CD8-positive, alpha-beta memory T cell (primary cell): Measurements from ENCODE around the gene KRT72. TPM values are rescaled to one million over a fixed set of nuclear protein-coding genes. Genes with fewer than 3 reads are reported as not detected.
A peak's percentile ranks its signal among the peaks of the same experiment; 100 is the strongest.

ENCODE experiments used
- CTCF ChIA-PET: fragments of 350-600 bp; sonication (Branson Sonifier 250); formaldehyde crosslinking; loops from one replicate; lab custom pipeline; 2021; ENCODE audit warnings: antibody characterized with exemption; lab: Charles Lee
- POLR2A ChIA-PET: fragments of 350-600 bp; sonication (Branson Sonifier 250); formaldehyde crosslinking; loops from one replicate; lab custom pipeline; 2021; ENCODE audit warnings: antibody characterized with exemption; lab: Charles Lee
- DNase-seq, 5 donors: peaks; one replicate each; pipeline versions ENCODE4 v3.0.0 to v3.0.0-alpha.2; 2020 to 2022; ENCODE audit warnings: mixed read lengths in 1 of 5
- H3K27ac ChIP-seq: one replicate; pipeline ENCODE4 v1.7.0; 2013; ENCODE audit warnings: low read depth, mild to moderate bottlenecking, low read length, moderate library complexity
- H3K27me3 ChIP-seq: 2 replicates; pipeline ENCODE4 v1.7.0; 2013; ENCODE audit warnings: low read length, mild to moderate bottlenecking; ENCODE audit not compliant: insufficient read depth, poor library complexity, severe bottlenecking
- H3K36me3 ChIP-seq: 2 replicates; pipeline ENCODE4 v1.7.0; 2013; ENCODE audit warnings: mild to moderate bottlenecking, low read length, moderate library complexity; ENCODE audit not compliant: insufficient read depth
- H3K4me1 ChIP-seq: 2 replicates; pipeline ENCODE4 v1.7.0; 2013; ENCODE audit warnings: mild to moderate bottlenecking, low read length, moderate library complexity; ENCODE audit not compliant: insufficient read depth
- H3K4me3 ChIP-seq: 2 replicates; pipeline ENCODE4 v1.7.0; 2013; ENCODE audit warnings: mild to moderate bottlenecking, low read length
- H3K9me3 ChIP-seq: 2 replicates; pipeline ENCODE4 v1.7.0; 2013; ENCODE audit warnings: mild to moderate bottlenecking, low read length
- H3K27ac Mint-ChIP-seq, 8 donors: one replicate each; pipeline ENCODE4 v1.8.0; 2020 to 2021; ENCODE audit warnings: mixed read lengths in 8 of 8, mild to moderate bottlenecking in 6 of 8, inconsistent platforms in 3 of 8, moderate library complexity in 3 of 8
- H3K27me3 Mint-ChIP-seq, 2 donors: one replicate each; pipeline ENCODE4 v1.8.0; 2020 to 2021; ENCODE audit warnings: mixed read lengths in 2 of 2, mild to moderate bottlenecking in 1 of 2, moderate library complexity in 1 of 2
- H3K36me3 Mint-ChIP-seq, 3 donors: one replicate each; pipeline ENCODE4 v1.8.0; 2020 to 2021; ENCODE audit warnings: mixed read lengths in 3 of 3, inconsistent platforms in 1 of 3, mild to moderate bottlenecking in 1 of 3
- H3K4me1 Mint-ChIP-seq, 3 donors: one replicate each; pipeline ENCODE4 v1.8.0; 2020 to 2021; ENCODE audit warnings: mixed read lengths in 3 of 3, inconsistent platforms in 1 of 3, mild to moderate bottlenecking in 1 of 3
- H3K4me3 Mint-ChIP-seq, 7 donors: one replicate each; pipeline ENCODE4 v1.8.0; 2020 to 2021; ENCODE audit warnings: mixed read lengths in 7 of 7, mild to moderate bottlenecking in 6 of 7, moderate library complexity in 4 of 7, inconsistent platforms in 2 of 7
- H3K9me3 Mint-ChIP-seq, 5 donors: one replicate each; pipeline ENCODE4 v1.8.0; 2020 to 2022; ENCODE audit warnings: mixed read lengths in 5 of 5, mild to moderate bottlenecking in 3 of 5, moderate library complexity in 2 of 5, inconsistent platforms in 1 of 5
- polyA plus RNA-seq: library from polyadenylated mRNA; unstranded; fragments of 300-500 nt; fragmentation: Illumina TruSeq; gene quantifications from one replicate; pipeline ENCODE4 v1.2.3, GENCODE V29; 2021
- total RNA-seq, 2 experiments: library from RNA; stranded (reverse); gene quantifications; one replicate each; pipeline ENCODE4 v1.2.3, GENCODE V29; 2021

Gene KRT72
- total and polyA plus RNA-seq, 3 experiments from 2014 or later, result not detected

- Mint-ChIP-seq H3K4me1 (peaks cover 47 to 80% (median 79%) of the 10 kb centered on the region in 3 donors), H3K4me3 (peak overlapping the region in 4 of 7 donors; percentile 5 to 73 (median 61)), H3K9me3 (no peaks in the 10 kb centered on the region), H3K27ac (peak overlapping the region in 4 of 8 donors; percentile 30 to 70 (median 62)), H3K36me3 (peaks cover 0 to 2% (median 0%) of the 10 kb centered on the region in 3 donors), H3K27me3 (peaks cover 0 to 5% of the 10 kb centered on the region in 2 donors)
- no peak for DNase-seq
- Histone ChIP-seq H3K27me3 (no peaks in the 10 kb centered on the region), H3K36me3 (no peaks in the 10 kb centered on the region), H3K4me3 (peak overlapping the region; percentile 42), H3K9me3 (no peaks in the 10 kb centered on the region), H3K4me1 (peaks cover 98% of the 10 kb centered on the region), H3K27ac (no peak overlapping the region)
- ChIA-PET POLR2A (interaction anchor here (0.7 kb wide), 1 partner anchor 257 kb away, joined by 6 read pairs; no protein-coding TSS in a partner anchor), CTCF (interaction anchor here (1.2 to 2.1 kb wide), 4 partner anchors 25 to 268 kb away, joined by 3 to 7 read pairs (median 4); no protein-coding TSS in a partner anchor)
Observed at GRCh38 chr12:52611080-52611468, 9.8 kb upstream of the KRT72 start.

GRCh38 chr12:52608826-52609630 lies 7.8 kb upstream of the KRT72 start:
- Histone ChIP-seq H3K4me3 (no peak overlapping the region), H3K9me3 (no peaks in the 10 kb centered on the region), H3K4me1 (peaks cover 94% of the 10 kb centered on the region), H3K36me3 (no peaks in the 10 kb centered on the region), H3K27me3 (no peaks in the 10 kb centered on the region), H3K27ac (no peak overlapping the region)
- ChIA-PET CTCF (interaction anchor here (1.8 kb wide), 1 partner anchor 23 kb away, joined by 6 read pairs; no protein-coding TSS in a partner anchor), POLR2A (no interaction called here)
- Mint-ChIP-seq H3K36me3 (peaks cover 0 to 2% (median under 1%) of the 10 kb centered on the region in 3 donors), H3K27ac (peak overlapping the region in 4 of 8 donors; percentile 76 to 86 (median 82)), H3K4me1 (peaks cover 41 to 74% (median 72%) of the 10 kb centered on the region in 3 donors), H3K4me3 (peak overlapping the region in 1 of 7 donors; percentile 11), H3K9me3 (no peaks in the 10 kb centered on the region), H3K27me3 (peaks cover 0 to 5% of the 10 kb centered on the region in 2 donors)
- peak in 1 of 5 donors; percentile 33 for DNase-seq

- H3K27ac Mint-ChIP-seq, result peak overlapping the region in 1 of 8 donors; percentile 34
- no peaks in the 10 kb centered on the region for H3K9me3 Mint-ChIP-seq
- H3K36me3 Mint-ChIP-seq, result peaks cover 0 to 4% (median 2%) of the 10 kb centered on the region in 3 donors
- Histone ChIP-seq H3K4me1 (peaks cover 94% of the 10 kb centered on the region), H3K9me3 (no peaks in the 10 kb centered on the region), H3K27ac (no peak overlapping the region), H3K4me3 (no peak overlapping the region), H3K27me3 (no peaks in the 10 kb centered on the region), H3K36me3 (no peaks in the 10 kb centered on the region)
- no peak for DNase-seq
- H3K27me3 Mint-ChIP-seq, result peaks cover 2 to 5% of the 10 kb centered on the region in 2 donors
- ChIA-PET CTCF (interaction anchor here (1.8 kb wide), 1 partner anchor 22 kb away, joined by 6 read pairs; no protein-coding TSS in a partner anchor), POLR2A (no interaction called here)
- no peak overlapping the region for H3K4me3 Mint-ChIP-seq
- H3K4me1 Mint-ChIP-seq, result peaks cover 42 to 74% (median 66%) of the 10 kb centered on the region in 3 donors
Observed at GRCh38 chr12:52608161-52608560, 6.9 kb upstream of the KRT72 start.

- ChIA-PET POLR2A (no interaction called here), CTCF (no interaction called here)
- Mint-ChIP-seq H3K9me3 (no peaks in the 10 kb centered on the region), H3K27me3 (peaks cover 5 to 7% of the 10 kb centered on the region in 2 donors), H3K4me3 (no peak overlapping the region), H3K27ac (peak overlapping the region in 2 of 8 donors; percentile 0 to 11), H3K4me1 (peaks cover 39 to 65% (median 58%) of the 10 kb centered on the region in 3 donors), H3K36me3 (peaks cover 0 to 4% (median 2%) of the 10 kb centered on the region in 3 donors)
- no peaks in the 10 kb centered on the region for H3K9me3 ChIP-seq
- no peaks in the 10 kb centered on the region for H3K36me3 ChIP-seq
- H3K27me3 ChIP-seq, result no peaks in the 10 kb centered on the region
- H3K4me1 ChIP-seq, result peaks cover 94% of the 10 kb centered on the region
- no peak for DNase-seq
- H3K27ac ChIP-seq, result no peak overlapping the region
- no peak overlapping the region for H3K4me3 ChIP-seq
Observed at GRCh38 chr12:52607314-52607713, 6.1 kb upstream of the KRT72 start.

GRCh38 chr12:52606581-52607218 lies 5.4 kb upstream of the KRT72 start:
- ChIA-PET CTCF (no interaction called here), POLR2A (no interaction called here)
- Histone ChIP-seq H3K4me1 (peaks cover 93% of the 10 kb centered on the region), H3K4me3 (no peak overlapping the region), H3K9me3 (no peaks in the 10 kb centered on the region), H3K27me3 (no peaks in the 10 kb centered on the region), H3K36me3 (no peaks in the 10 kb centered on the region), H3K27ac (no peak overlapping the region)
- Mint-ChIP-seq H3K36me3 (peaks cover 0 to 4% (median 2%) of the 10 kb centered on the region in 3 donors), H3K4me3 (no peak overlapping the region), H3K4me1 (peaks cover 35 to 60% (median 54%) of the 10 kb centered on the region in 3 donors), H3K27me3 (peaks cover 10 to 11% of the 10 kb centered on the region in 2 donors), H3K9me3 (no peaks in the 10 kb centered on the region), H3K27ac (peak overlapping the region in 1 of 8 donors; percentile 62)
- no peak for DNase-seq

GRCh38 chr12:52606096-52606495 lies 4.8 kb upstream of the KRT72 start:
- Mint-ChIP-seq H3K4me1 (peaks cover 31 to 54% (median 49%) of the 10 kb centered on the region in 3 donors), H3K4me3 (no peak overlapping the region), H3K27me3 (peaks cover 13 to 14% of the 10 kb centered on the region in 2 donors), H3K9me3 (no peaks in the 10 kb centered on the region), H3K27ac (no peak overlapping the region), H3K36me3 (peaks cover 0 to 4% (median 2%) of the 10 kb centered on the region in 3 donors)
- H3K4me3 ChIP-seq, result no peak overlapping the region
- CTCF ChIA-PET, result no interaction called here
- POLR2A ChIA-PET, result no interaction called here
- H3K27ac ChIP-seq, result no peak overlapping the region
- DNase-seq, result no peak
- no peaks in the 10 kb centered on the region for H3K36me3 ChIP-seq
- no peaks in the 10 kb centered on the region for H3K9me3 ChIP-seq
- peaks cover 89% of the 10 kb centered on the region for H3K4me1 ChIP-seq
- no peaks in the 10 kb centered on the region for H3K27me3 ChIP-seq

- Histone ChIP-seq H3K9me3 (no peaks in the 10 kb centered on the region), H3K36me3 (no peaks in the 10 kb centered on the region), H3K27ac (no peak overlapping the region), H3K4me3 (no peak overlapping the region), H3K27me3 (no peaks in the 10 kb centered on the region), H3K4me1 (peaks cover 84% of the 10 kb centered on the region)
- Mint-ChIP-seq H3K4me3 (no peak overlapping the region), H3K9me3 (no peaks in the 10 kb centered on the region), H3K36me3 (peaks cover 0 to 4% (median 2%) of the 10 kb centered on the region in 3 donors), H3K27me3 (peaks cover 15 to 16% of the 10 kb centered on the region in 2 donors), H3K4me1 (peaks cover 27 to 48% (median 45%) of the 10 kb centered on the region in 3 donors), H3K27ac (peak overlapping the region in 3 of 8 donors; percentile 6 to 91 (median 67))
- CTCF ChIA-PET, result no interaction called here
- POLR2A ChIA-PET, result no interaction called here
- no peak for DNase-seq
Observed at GRCh38 chr12:52605542-52605941, 4.3 kb upstream of the KRT72 start.
